Activated T-cell treated with anti-CD3 and anti-CD28 coated beads, Interleukin-2, amount 50 U/mL, for 72 hours (primary cell): ENCODE measurements around the gene POLN. TPM values are rescaled to one million over a fixed set of nuclear protein-coding genes. Genes with fewer than 3 reads are reported as not detected.
"Not testable (repeated sequence)": the region's sequence is repeated elsewhere in the genome, so short reads cannot be mapped to it uniquely, and the experiment has no call there.

ENCODE experiments used
- ATAC-seq, 2 donors: fragments of 150-1000 bp; cut with Tn5 transposase; replicated peaks in 1 of 2; 2 replicates each; pipeline ENCODE4 v1.10.0; 2021; ENCODE audit warnings: moderate library complexity in 2 of 2, mild to moderate bottlenecking in 1 of 2
- DNase-seq, 2 donors: peaks; one replicate each; pipeline ENCODE4 v3.0.0; 2021 to 2022; ENCODE audit warnings: mixed read lengths in 1 of 2
- H3K27ac Mint-ChIP-seq: one replicate; pipeline ENCODE4 v1.8.0; 2022; ENCODE audit warnings: mild to moderate bottlenecking, moderate library complexity, mixed read lengths
- H3K27me3 Mint-ChIP-seq: one replicate; pipeline ENCODE4 v1.8.0; 2022; ENCODE audit warnings: low read depth, mixed read lengths
- H3K36me3 Mint-ChIP-seq, 2 donors: one replicate each; pipeline ENCODE4 v1.8.0; 2022; ENCODE audit warnings: mixed read lengths in 2 of 2, mild to moderate bottlenecking in 1 of 2; ENCODE audit not compliant: insufficient read depth in 2 of 2
- H3K4me1 Mint-ChIP-seq: one replicate; pipeline ENCODE4 v1.8.0; 2022; ENCODE audit warnings: low read depth, mixed read lengths
- H3K4me3 Mint-ChIP-seq, 2 donors: one replicate each; pipeline ENCODE4 v1.8.0; 2022; ENCODE audit warnings: mild to moderate bottlenecking in 2 of 2, mixed read lengths in 2 of 2, moderate library complexity in 2 of 2
- H3K9me3 Mint-ChIP-seq, 2 donors: one replicate each; pipeline ENCODE4 v1.8.0; 2022; ENCODE audit warnings: mixed read lengths in 2 of 2
- total RNA-seq, 2 donors: library from RNA; stranded (reverse); gene quantifications; one replicate each; pipeline ENCODE4 v1.2.3, GENCODE V29; 2022

The POLN gene
- total RNA-seq, 2 donors from 2014 or later, result 4.6 TPM

DNA sequence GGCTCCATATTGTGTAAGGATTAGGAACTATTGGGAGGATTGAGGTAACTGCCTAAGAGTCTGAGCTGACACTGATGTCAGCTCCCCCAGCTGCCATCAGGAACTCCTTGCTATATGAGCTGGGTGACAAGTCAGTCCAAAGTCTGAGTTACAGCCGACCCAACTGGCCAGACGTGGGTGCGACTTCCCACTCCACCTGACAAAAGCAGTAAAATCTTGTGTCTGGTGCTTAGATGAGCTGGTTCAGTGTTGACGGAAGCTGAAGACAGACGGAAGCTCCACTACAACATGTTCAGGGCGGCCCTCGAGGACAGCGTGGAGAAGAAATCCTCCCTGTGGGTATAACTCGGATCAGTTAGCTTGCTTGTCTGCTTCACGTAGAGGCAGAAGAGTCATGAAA, 205.6 kb downstream of the POLN start:
- no peak for ATAC-seq
- Mint-ChIP-seq H3K4me1 (no peaks in the 10 kb centered on the region), H3K4me3 (no peak overlapping the region), H3K36me3 (peaks cover 1 to 2% of the 10 kb centered on the region in 2 donors), H3K27me3 (peaks cover 35% of the 10 kb centered on the region), H3K27ac (no peak overlapping the region), H3K9me3 (no peaks in the 10 kb centered on the region)
- DNase-seq, result no peak

DNA sequence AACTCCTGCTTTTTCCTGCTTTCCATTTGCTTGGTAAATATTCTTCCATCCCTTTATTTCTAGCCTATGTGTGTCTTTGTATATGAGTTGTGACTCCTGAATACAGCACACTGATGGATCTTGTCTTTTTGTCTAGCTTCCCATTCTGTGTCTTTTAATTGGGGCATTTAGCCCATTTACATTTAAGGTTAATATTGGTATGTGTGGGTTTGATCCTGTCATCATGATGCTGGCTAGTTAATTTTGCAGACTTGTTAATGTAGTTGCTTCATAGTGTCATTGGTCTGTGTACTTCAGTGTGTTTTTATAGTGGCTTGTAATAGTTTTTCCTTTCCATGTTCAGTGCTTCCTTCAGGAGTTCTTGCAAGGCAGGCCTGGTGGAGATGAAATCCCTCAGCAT, 210.8 kb downstream of the POLN start:
- DNase-seq, H3K9me3 Mint-ChIP-seq, H3K4me1 Mint-ChIP-seq, ATAC-seq, H3K36me3 Mint-ChIP-seq, H3K4me3 Mint-ChIP-seq, H3K27ac Mint-ChIP-seq: not testable (repeated sequence)
- peaks cover 28% of the 10 kb centered on the region for H3K27me3 Mint-ChIP-seq

DNA sequence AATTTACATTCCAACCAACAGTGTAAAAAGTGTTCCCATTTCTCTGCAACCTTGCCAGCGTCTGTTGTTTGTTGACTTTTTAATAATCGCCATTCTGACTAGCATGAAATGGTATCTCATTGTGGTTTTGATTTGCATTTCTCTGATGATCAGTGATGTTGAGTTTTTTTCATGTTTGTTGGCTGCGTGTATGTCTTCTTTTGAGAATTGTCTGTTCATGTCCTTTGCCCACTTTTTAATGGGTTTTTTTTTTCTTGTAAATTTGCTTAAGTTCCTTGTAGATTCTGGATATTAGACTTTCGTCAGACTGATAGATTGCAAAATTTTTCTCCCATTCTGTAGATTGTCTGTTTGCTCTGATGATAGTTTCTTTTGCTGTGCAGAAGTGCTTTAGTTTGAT, 214.8 kb downstream of the POLN start:
- H3K4me3 Mint-ChIP-seq, H3K36me3 Mint-ChIP-seq, H3K4me1 Mint-ChIP-seq, ATAC-seq, H3K27ac Mint-ChIP-seq, DNase-seq, H3K9me3 Mint-ChIP-seq: not testable (repeated sequence)
- H3K27me3 Mint-ChIP-seq, result peaks cover 40% of the 10 kb centered on the region

DNA sequence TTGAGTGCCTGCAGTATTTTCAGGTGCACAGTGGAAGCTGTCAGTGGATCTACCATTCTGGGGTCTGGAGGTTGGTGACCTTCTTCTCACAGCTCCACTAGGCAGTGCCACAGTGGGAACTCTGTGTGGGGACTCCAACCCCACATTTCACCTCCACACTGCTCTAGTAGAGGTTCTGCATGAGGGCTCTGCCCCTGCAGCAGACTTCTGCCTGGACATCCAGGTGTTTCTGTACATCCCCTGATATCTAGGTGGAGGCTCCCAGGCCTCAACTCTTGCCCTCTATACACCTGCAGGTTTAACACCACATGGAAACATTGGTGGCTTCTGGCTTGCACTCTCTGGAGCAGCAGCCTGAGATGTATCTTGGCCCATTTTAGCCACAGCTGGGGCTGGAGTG, 216.1 kb downstream of the POLN start:
- no peak for DNase-seq

DNA sequence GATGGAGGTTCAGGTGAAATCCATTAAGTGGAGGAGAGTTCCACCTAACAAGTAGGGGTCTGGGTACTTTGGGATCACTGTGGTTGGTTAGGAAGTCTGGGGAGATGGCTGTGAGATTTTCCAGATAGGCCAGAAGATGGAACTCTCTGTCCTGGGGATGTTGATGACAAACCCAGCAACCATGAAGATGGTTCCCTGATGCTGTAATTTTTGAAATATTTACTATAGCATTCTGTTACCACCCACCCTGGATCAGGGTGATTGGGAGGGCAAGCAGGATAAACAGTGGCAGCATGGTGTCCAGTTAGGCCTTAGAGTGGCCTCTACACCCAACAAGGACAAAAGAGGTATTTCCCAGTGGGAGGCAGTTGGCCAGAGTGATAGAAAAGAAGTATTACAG, 217.2 kb downstream of the POLN start:
- no peaks in the 10 kb centered on the region for H3K4me1 Mint-ChIP-seq
- H3K27ac Mint-ChIP-seq, result no peak overlapping the region
- H3K27me3 Mint-ChIP-seq, result peaks cover 57% of the 10 kb centered on the region
- no peak for ATAC-seq
- no peak for DNase-seq
- H3K36me3 Mint-ChIP-seq, result peaks cover 0 to 2% of the 10 kb centered on the region in 2 donors
- H3K4me3 Mint-ChIP-seq, result no peak overlapping the region
- peaks cover 0 to 3% of the 10 kb centered on the region in 2 donors for H3K9me3 Mint-ChIP-seq

More for the DNA sequence above, 216.1 kb downstream of the POLN start:
- H3K9me3 Mint-ChIP-seq, result peaks cover 0 to 3% of the 10 kb centered on the region in 2 donors
- ATAC-seq, result no peak
- no peaks in the 10 kb centered on the region for H3K4me1 Mint-ChIP-seq
- H3K27ac Mint-ChIP-seq, result no peak overlapping the region
- H3K36me3 Mint-ChIP-seq, result peaks cover 0 to 2% of the 10 kb centered on the region in 2 donors
- no peak overlapping the region for H3K4me3 Mint-ChIP-seq
- peaks cover 53% of the 10 kb centered on the region for H3K27me3 Mint-ChIP-seq

Other genes with a start within 250 kb of the POLN start
- gene NELFA, start 233.1 kb downstream of the POLN start, total RNA-seq, result 10 to 100 TPM; 40.8 to 57.4 TPM
- 1 to 10 TPM in 1 of 2 donors, under 1 TPM in 1; 0.51 to 1.5 TPM for gene NAT8L, start 182.8 kb downstream of the POLN start, total RNA-seq
- 10 to 100 TPM; 21.0 to 21.7 TPM for gene HAUS3, start within 50 bp of the POLN start, total RNA-seq
- gene MXD4, start 20.0 kb upstream of the POLN start, total RNA-seq, result 10 to 100 TPM; 10.1 to 11.3 TPM
- gene ZFYVE28, start 176.5 kb upstream of the POLN start, total RNA-seq, result 10 to 100 TPM; 14.4 to 24.4 TPM
- not detected for gene CFAP99, start 176.8 kb upstream of the POLN start, total RNA-seq
- 10 to 100 TPM; 86.3 to 97.0 TPM for gene RNF4, start 227.0 kb upstream of the POLN start, total RNA-seq